Measurements from ENCODE around the gene TEC. TPM values are rescaled to one million over a fixed set of nuclear protein-coding genes. Genes with fewer than 3 reads are reported as not detected.

TEC gene
- polyA plus RNA-seq, 1 donor (not counting 4 experiments of a cell fraction or from before 2014, with no cell fraction given) = 0.39 TPM

- H3K4me1 ChIP-seq (ENCODE audit: control insufficient read depth, extremely low read depth, insufficient read depth, low read length) = peaks cover 25% of the 10 kb centered on the region
- H2AFZ ChIP-seq (ENCODE audit: control insufficient read depth, low read length) = no peak overlapping the region
- H3K4me2 ChIP-seq (ENCODE audit: control insufficient read depth, extremely low read depth, insufficient read depth, low read depth, low read length) = no peak overlapping the region
- no peaks in the 10 kb centered on the region for H4K20me1 ChIP-seq (ENCODE audit: control insufficient read depth, extremely low read depth, insufficient read depth, low read length)
- no peaks in the 10 kb centered on the region for H3K36me3 ChIP-seq (ENCODE audit: control insufficient read depth in 2 of 2, extremely low read depth in 1 of 2, insufficient read depth in 2 of 2, low read length in 2 of 2)
- no peaks in the 10 kb centered on the region for H3K9me3 ChIP-seq (ENCODE audit: control insufficient read depth, low read depth, low read length)
- no peaks in the 10 kb centered on the region for H3K9me1 ChIP-seq (ENCODE audit: control insufficient read depth, extremely low read depth, insufficient read depth, low read length)
- H3K79me2 ChIP-seq (ENCODE audit: control insufficient read depth, insufficient read depth, low read length) = no peaks in the 10 kb centered on the region
- dilution Hi-C loops (cut with MboI; ENCODE audit: extremely low pct_ligation_motif_present, low sequenced_read_pairs) = no loop called here
- FAIRE-seq (no peak), DNase-seq (ENCODE audit: low read depth, low spot score) (no peak)
- TF ChIP-seq EZH2 (IDR thresholded peaks at IDR 0.05; ENCODE audit: low read length) (no peak), CTCF (optimal IDR thresholded peaks at IDR 0.05 in 1 of 3, IDR thresholded peaks at IDR 0.05 in 1 of 3, conservative IDR thresholded peaks at IDR 0.05 in 1 of 3; ENCODE audit: extremely low read depth in 1 of 3, insufficient read depth in 2 of 3, low read length in 3 of 3) (no peak)
- no peak overlapping the region for H3K9ac ChIP-seq (ENCODE audit: control insufficient read depth, extremely low read depth, insufficient read depth, low read length)
- H3K4me3 ChIP-seq (ENCODE audit: control insufficient read depth in 2 of 3, extremely low read depth in 1 of 3, insufficient read depth in 2 of 3, low read depth in 1 of 3, low read length in 3 of 3) = no peak overlapping the region
- H3K27ac ChIP-seq (ENCODE audit: control insufficient read depth, insufficient read depth, low read length) = no peak overlapping the region
- no peaks in the 10 kb centered on the region for H3K27me3 ChIP-seq (ENCODE audit: control insufficient read depth, extremely low read depth, insufficient read depth, low read length)
These were observed 174.2 kb downstream of the TEC start for GRCh38 chr4:48095441-48095840.

- H4K20me1 ChIP-seq (ENCODE audit: control insufficient read depth, extremely low read depth, insufficient read depth, low read length) = no peaks in the 10 kb centered on the region
- H3K79me2 ChIP-seq (ENCODE audit: control insufficient read depth, insufficient read depth, low read length) = no peaks in the 10 kb centered on the region
- TF ChIP-seq EZH2 (IDR thresholded peaks at IDR 0.05; ENCODE audit: low read length) = no peak
- no peak for TF ChIP-seq CTCF (optimal IDR thresholded peaks at IDR 0.05 in 1 of 3, IDR thresholded peaks at IDR 0.05 in 1 of 3, conservative IDR thresholded peaks at IDR 0.05 in 1 of 3; ENCODE audit: extremely low read depth in 1 of 3, insufficient read depth in 2 of 3, low read length in 3 of 3)
- no peak overlapping the region for H3K4me3 ChIP-seq (ENCODE audit: control insufficient read depth in 2 of 3, extremely low read depth in 1 of 3, insufficient read depth in 2 of 3, low read depth in 1 of 3, low read length in 3 of 3)
- FAIRE-seq = peak; percentile 98
- peaks cover 29% of the 10 kb centered on the region for H3K4me1 ChIP-seq (ENCODE audit: control insufficient read depth, extremely low read depth, insufficient read depth, low read length)
- H3K27me3 ChIP-seq (ENCODE audit: control insufficient read depth, extremely low read depth, insufficient read depth, low read length) = no peaks in the 10 kb centered on the region
- peak overlapping the region; percentile 20 for H2AFZ ChIP-seq (ENCODE audit: control insufficient read depth, low read length)
- no peaks in the 10 kb centered on the region for H3K9me1 ChIP-seq (ENCODE audit: control insufficient read depth, extremely low read depth, insufficient read depth, low read length)
- peak overlapping the region; percentile 55 for H3K4me2 ChIP-seq (ENCODE audit: control insufficient read depth, extremely low read depth, insufficient read depth, low read depth, low read length)
- no peaks in the 10 kb centered on the region for H3K9me3 ChIP-seq (ENCODE audit: control insufficient read depth, low read depth, low read length)
- no peak overlapping the region for H3K9ac ChIP-seq (ENCODE audit: control insufficient read depth, extremely low read depth, insufficient read depth, low read length)
- dilution Hi-C loops (cut with MboI; ENCODE audit: extremely low pct_ligation_motif_present, low sequenced_read_pairs) = no loop called here
- peak; percentile 57 for DNase-seq (ENCODE audit: low read depth, low spot score)
- peak overlapping the region; percentile 80 for H3K27ac ChIP-seq (ENCODE audit: control insufficient read depth, insufficient read depth, low read length)
- H3K36me3 ChIP-seq (ENCODE audit: control insufficient read depth in 2 of 2, extremely low read depth in 1 of 2, insufficient read depth in 2 of 2, low read length in 2 of 2) = no peaks in the 10 kb centered on the region
These were observed 175.6 kb downstream of the TEC start for GRCh38 chr4:48093991-48094416.

Data from keratinocyte (primary cell).